Stomach (tissue), 4 donors: ENCODE data around the gene PRKRA.

Experiments
- CTCF ChIP-seq, 7 experiments: fragments of 450-650 bp in 4 of 7; fragments of 200-600 bp in 3 of 7; sonication (generic) in 3 of 7; IDR thresholded peaks; one replicate each; pipeline ENCODE4 v1.5.1; 2016 to 2019; ENCODE audit warnings: antibody characterized with exemption in 7 of 7, control low read depth in 2 of 7, mild to moderate bottlenecking in 1 of 7
- POLR2AphosphoS5 ChIP-seq, 3 donors: sonication (generic); formaldehyde crosslinking; IDR thresholded peaks; one replicate each; pipeline ENCODE4 v1.6.1; 2016; ENCODE audit warnings: antibody characterized with exemption in 3 of 3

GRCh38 chr2:178415979-178416378 is 35.0 kb downstream of the PRKRA start:
- no peak for TF ChIP-seq CTCF (IDR thresholded peaks at IDR 0.05)
- TF ChIP-seq POLR2AphosphoS5 (IDR thresholded peaks at IDR 0.05): no peak
